Keratinocyte (primary cell): Measurements from ENCODE around the gene ADAMTS17.

Source experiments
- CTCF ChIP-seq, 3 experiments: IDR thresholded peaks in 1 of 3; conservative IDR thresholded peaks in 1 of 3; optimal IDR thresholded peaks in 1 of 3; 2 replicates in 2 of 3; 3 replicates in 1 of 3; pipeline versions ENCODE3 to v1.5.1; 2011; ENCODE audit warnings: low read length in 3 of 3, mild to moderate bottlenecking in 3 of 3, moderate library complexity in 2 of 3, control low read depth in 1 of 3, inconsistent platforms in 1 of 3; ENCODE audit not compliant: insufficient read depth in 2 of 3; ENCODE audit errors: extremely low read depth in 1 of 3
- EZH2 ChIP-seq: IDR thresholded peaks from one replicate; pipeline ENCODE4 v1.6.1; 2012; ENCODE audit warnings: inconsistent platforms, mild to moderate bottlenecking, low read length, moderate library complexity

DNA sequence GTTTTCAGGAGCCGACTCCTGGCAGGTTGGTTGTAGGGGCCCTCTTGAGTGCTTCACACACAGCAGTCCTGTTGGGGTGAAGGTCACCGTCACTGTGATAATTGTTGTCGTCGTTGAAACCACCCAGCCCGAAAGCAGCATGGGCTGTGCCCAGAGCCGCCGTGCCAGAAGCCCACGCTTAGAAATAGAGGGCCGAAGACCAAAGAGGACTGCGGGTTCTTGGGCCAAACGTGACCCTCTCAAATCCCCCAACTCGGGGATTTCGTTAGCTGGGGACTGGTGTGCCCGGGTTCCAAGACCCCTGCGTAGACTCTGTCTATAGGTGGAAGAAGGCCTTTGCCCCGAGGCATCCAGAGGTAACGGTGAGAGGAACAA lies 7.5 kb upstream of the ADAMTS17 start:
- no peak for TF ChIP-seq CTCF (optimal IDR thresholded peaks at IDR 0.05 in 1 of 3, IDR thresholded peaks at IDR 0.05 in 1 of 3, conservative IDR thresholded peaks at IDR 0.05 in 1 of 3; ENCODE audit: extremely low read depth in 1 of 3, insufficient read depth in 2 of 3, low read length in 3 of 3)
- TF ChIP-seq EZH2: no peak
